C1 segment of cervical spinal cord (tissue), 14 donors: Measurements from ENCODE around the gene LCE1A.

ENCODE experiments used
- DNase-seq, 14 donors: peaks; one replicate each; lab custom pipeline; 2025; lab: John Stamatoyannopoulos, UW

LCE1A gene, protein sequence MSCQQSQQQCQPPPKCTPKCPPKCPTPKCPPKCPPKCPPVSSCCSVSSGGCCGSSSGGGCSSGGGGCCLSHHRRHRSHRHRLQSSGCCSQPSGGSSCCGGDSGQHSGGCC

DNA sequence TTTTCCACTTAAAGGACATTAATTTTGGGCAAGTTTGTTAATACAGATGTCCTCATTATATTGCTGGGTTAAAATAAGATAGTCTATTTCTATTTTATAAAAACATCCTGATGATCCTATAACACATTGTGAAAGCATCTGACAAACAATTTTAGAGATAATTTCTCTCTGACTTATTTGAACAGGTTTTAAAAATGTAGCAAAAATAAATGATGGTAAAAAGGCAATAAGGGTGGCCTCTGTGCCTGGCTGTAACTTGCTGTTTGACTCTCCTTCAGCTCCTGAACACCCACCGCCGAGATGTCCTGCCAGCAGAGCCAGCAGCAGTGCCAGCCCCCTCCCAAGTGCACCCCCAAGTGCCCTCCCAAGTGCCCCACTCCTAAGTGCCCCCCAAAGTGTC, at the start of gene LCE1A:
TSS of gene LCE1A (plus strand) at position 301 of the 400 bp plus-strand sequence. CDS start at position 301, 0 bp downstream.
- no peak for DNase-seq

DNA sequence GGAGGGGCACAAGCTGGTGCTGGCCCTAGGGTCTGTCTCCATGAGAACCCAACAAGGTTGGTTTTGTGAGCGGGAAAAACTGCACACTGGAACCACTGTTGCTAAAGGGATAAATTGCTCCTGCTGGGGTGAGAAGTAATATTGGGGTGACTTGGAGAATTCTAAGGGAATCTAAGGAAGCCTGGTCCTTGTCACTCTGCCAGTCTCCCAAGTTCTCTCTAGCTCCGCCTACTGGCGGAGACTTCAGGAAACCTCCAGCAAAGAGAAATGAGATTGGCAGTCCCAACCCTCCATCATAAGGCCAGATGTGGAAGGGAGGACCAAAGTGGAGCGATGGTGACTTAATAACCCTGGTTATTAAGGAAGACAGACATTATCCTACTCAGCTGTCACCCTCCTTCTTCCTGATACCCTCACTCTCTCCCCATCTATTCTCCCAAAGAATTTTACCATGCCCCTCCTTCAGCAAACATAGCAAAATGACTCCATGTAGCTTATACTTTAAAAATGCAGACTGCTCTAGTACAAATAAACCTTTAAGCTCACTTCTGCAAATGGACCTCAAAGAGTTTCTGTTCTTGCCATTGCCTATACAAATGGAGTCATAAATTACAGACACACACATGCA, 49.6 kb upstream of the LCE1A start:
- DNase-seq = no peak

DNA sequence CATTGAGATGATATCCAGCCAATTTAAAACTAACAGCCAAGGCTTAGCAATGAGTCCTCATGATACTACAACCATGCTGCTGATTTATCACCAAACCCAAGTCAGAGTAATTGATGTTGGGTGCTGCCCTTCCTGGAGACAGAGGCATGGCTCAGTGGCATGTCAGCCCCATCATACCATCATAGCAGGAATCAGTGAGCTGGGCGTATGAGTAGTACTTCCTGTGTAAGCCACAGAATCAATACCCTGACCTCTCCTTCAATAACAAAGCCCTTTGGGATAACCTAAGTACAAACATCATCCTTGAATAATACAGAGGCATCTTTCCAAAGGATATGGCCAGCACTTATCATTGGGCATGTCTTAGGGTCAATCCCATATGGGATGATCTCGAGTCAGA, 44.2 kb upstream of the LCE1A start:
- no peak for DNase-seq

DNA sequence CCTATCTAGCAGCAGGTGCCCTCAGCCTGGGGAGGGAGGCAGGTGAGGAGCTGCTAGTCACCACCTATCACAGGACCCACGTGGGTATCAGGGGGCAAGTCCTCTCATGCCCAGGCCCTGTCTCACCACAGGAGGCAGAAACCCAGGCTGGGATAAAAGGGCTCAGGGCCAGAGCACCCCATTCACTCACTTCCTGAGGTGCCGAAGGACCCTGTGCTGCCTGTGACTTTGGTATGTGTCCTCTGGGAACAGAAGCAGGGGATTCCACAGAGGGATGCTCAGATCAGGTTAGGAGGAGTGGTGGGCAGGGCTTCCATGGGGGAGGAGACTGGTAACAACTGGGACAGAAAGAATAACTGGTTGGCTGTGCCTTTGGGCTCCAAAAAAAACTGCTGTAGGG, 41.2 kb upstream of the LCE1A start, which contains the start of gene LCE1E:
TSS of gene LCE1E (plus strand) at position 181 of the 400 bp plus-strand sequence. CDS start 1,043 bp downstream, outside the sequence.
- DNase-seq = no peak

DNA sequence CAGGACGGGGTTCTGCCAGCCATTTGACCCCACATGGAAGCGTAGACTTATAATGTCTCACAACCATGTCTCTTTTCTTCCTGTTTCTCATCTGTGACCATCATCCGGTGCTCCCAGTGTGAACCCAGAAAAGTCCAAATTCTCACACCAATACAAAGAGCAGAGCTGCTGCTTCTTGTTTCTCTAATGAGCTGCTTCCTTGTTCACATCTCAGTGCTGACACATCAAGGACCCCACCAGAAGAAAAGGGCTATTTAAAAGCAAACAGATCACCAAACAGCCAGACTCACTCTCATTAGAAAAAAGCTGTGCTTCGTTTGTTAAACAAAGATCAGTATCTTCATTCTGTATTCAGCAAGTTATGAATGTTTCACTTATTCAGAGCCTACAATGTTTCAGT, 31.6 kb upstream of the LCE1A start:
- no peak for DNase-seq

DNA sequence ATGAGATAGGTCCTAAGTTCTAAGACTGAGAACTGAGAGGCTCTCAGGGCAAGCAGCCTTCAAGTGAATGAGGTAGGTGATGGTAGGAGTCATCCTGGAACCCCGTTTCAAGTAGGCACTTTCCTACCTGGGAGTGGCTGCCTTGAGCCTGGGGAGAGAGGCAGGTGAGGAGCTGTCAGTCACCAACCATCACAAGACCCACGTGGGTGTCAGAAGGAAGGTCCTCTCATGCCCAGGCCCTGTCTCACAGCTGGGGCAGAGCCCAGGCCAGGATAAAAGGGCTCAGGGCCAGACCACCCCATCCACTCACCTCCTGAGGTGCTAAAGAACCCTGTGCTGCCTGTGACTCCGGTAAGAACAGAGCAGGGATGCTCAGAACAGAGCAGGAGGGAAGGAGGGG, 30.9 kb upstream of the LCE1A start, which contains the start of gene LCE1D:
TSS of gene LCE1D (plus strand) at position 301 of the 400 bp plus-strand sequence. CDS start 1,074 bp downstream, outside the sequence.
- DNase-seq = no peak

DNA sequence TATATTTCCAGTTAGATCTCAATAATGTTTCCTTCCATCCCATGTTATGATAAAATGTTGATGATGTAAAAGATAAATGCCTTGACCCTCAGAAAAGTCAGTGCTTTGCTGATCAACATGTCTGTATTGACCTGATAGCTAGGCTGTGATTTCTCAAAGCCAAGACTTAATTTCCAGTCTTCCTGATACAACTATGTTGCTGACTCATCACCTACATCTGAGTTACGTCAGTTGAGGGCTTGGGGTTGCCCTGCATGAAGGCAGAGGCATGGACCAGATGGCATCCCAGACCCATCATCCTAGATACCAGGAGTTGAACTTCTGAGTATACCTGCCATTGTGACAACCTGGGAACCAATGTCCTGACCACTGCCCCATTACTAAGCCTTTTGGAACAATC, 25.9 kb upstream of the LCE1A start:
- DNase-seq = no peak

DNA sequence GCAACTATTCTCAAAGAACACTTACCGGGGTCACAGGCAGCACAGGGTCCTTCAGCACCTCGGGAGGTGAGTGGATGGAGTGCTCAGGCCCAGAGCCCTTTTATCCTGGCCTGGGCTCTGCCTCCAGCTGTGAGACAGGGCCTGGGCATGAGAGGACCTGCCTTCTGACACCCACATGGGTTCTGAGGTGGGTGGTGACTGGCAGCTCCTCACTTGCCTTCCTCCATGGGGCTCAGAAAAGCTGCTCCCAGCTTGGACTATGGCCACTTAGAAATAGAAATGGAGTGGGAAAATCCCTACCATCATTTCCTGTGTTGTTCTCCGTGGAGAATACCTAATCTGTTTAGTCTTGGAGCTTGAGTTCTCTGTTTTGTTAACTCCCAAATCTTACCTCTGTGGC, 20.7 kb upstream of the LCE1A start, which contains the start of gene LCE1C:
TSS of gene LCE1C (minus strand) at position 76 of the 400 bp plus-strand sequence. CDS start 1,173 bp downstream, outside the sequence.
- DNase-seq = no peak

DNA sequence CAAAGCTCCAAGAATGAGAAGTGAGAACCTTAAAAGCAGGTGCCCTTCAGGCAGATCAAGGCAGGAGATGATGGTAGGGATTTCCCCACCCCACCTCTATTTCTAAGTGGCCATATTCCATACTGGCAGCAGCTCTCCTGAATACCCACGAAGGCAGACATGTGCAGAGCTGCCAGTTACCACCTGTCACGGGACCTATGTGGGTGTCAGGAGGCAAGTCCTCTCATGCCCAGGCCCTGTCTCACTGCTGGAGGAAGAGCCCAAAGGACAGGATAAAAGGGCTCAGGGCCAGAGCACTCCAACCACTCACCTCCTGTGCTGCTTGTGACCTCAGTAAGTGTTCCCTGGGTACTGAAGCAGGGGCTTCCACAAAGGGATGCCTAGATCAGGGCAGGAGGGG, 16.2 kb upstream of the LCE1A start:
- DNase-seq = no peak

DNA sequence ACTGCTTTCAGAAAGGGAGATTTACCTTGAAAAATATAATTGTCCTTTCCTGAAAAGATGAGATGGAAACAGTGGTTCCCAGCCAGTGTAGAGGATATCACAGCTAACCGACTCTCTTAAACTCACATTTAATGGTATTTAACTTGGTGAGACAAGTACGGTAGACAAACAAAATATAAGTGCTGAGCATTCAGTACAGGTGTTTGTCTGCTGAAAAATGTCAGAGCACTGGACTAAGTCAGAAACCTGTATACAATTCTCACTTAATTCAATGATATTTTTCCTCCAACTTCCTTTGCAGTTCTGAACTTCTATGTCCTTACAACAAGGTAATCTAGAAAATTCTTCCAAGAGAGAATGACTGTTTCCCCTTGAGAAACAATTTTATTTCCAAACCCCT, 15.6 kb upstream of the LCE1A start, which contains the start of gene LCE1B:
TSS of gene LCE1B (plus strand) at position 301 of the 400 bp plus-strand sequence. CDS start 476 bp downstream, outside the sequence.
- DNase-seq = no peak

DNA sequence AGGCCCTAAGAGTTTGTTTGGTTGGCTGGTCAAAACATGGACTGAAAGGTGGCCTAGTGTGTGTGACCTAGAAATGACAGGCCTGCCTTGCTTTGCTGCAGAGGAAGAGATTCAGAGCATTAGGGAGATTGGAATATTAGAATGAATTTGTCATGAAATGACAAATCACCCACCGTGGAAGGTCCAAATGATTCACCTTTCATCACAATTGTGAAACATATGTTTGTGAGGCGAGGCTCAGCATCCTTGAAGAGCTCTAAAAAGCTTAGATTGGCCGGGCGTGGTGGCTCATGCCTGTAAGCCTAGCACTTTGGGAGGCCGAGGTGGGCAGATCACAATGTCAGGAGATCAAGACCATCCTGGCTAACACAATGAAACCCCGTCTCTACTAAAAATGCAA, 10.0 kb upstream of the LCE1A start:
- DNase-seq = no peak

DNA sequence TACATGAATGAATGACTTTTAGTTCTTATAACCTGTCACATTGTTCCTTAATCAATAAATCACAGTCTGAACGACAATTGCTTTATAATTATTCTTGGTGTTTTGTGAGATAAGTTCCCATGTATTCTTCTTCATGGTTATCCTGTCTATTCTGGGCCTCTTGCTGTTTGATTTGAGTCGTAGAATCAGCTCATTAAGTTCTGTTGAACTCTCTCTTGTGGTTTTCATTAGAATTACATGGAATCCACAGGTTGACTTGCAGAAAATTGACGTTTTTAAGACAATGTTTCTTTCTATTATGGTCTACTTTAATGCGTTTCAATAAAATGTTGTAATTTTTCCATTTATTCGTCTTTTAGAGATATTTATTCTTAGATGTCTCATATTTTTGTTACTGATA, 4.0 kb upstream of the LCE1A start:
- no peak for DNase-seq

DNA sequence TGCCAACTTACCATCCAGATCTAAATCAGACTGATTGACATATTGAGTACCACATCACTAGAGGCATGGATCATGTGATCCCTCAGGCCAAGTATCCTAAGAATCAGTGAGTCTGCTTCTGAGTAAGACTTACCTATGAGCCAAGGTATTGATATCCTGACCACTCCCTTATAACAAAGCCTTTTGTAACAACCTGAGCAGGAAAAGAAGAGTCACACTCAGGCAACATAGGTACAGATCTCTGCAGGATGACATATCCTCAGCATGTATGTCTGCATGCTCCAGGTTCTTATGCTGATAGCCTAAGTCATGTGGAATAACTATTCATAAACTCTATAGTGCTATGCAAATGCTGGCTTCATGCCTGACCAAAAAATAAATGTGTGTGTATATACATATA, 2.3 kb upstream of the LCE1A start:
- DNase-seq = no peak

DNA sequence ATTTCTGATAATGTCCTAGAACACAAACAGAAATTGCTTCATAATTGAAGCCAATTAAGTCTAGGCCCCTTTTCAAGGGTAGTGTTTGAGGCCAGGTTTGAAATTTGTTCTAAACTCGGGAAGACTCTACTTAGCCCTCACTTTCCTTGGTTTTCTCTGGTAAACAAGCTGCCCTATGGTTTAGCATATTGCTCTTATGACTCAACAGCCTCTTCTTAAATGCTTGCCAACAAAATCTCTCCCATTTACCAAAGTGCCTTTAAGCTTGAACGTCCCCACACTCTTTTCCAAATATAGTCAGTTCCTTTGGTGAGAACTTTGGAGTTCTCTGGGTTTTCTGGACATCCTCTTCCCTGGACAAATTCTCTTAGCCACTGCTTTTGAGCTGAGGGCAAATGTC, 9.6 kb downstream of the LCE1A start:
- no peak for DNase-seq

DNA sequence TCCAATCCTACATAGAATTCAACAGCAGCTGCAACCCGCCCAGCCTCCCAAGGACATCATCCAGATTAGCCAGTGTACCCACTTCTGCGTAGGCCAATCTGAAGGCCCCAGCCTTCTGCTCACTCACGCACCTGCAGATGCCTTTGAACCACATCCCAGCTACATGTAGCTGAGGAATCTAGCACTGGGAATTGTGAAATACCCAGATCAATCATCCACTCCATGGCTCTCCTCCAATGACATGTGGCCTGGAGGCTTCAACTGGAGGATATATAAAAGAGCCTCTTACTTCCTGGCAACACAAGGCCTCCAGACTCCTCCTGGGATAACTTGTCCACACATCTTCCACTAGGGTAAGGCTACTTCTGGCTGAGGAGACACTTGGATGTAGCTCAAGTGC, 15.3 kb downstream of the LCE1A start, which contains the start of gene LCE6A:
TSS of gene LCE6A (plus strand) at position 301 of the 400 bp plus-strand sequence. CDS start 665 bp downstream, outside the sequence.
- no peak for DNase-seq

DNA sequence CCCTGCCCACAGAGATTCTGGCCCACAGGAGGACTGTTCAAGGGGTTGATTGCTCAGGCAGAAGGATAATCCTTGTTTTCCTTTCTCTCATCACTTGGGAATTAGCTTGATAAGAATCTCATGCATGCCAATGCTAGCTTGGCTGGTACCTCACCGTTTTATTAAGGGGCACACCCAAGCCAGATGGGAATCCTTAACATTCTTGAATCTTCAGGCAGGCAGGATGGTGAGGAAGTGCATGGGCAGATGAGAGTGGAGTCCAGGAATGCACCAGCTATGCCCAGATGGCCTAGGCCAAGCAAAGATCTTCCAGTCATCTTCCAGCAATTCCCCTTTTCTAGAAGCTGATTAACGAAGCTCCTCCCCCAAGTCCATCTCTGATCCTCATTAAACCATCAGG, 28.4 kb downstream of the LCE1A start:
- no peak for DNase-seq

DNA sequence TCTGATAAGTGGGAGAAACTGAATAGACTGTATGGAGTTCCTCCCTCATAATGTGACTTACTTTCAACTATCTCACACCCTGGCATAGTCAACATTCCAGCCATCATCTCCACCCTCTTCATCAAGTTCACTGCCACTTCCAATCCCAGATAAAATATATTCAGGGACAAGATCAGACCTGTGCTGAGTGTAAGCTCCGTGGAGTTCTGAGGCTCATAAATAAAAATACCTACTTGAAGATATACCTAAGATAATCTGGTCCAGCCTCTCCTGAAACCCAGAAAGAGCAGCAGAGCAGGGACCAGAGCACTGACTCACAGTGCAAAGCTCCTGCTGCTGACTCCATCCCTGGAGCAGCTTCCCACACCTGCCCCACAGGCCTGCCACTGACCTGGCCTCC, 30.8 kb downstream of the LCE1A start:
- no peak for DNase-seq

DNA sequence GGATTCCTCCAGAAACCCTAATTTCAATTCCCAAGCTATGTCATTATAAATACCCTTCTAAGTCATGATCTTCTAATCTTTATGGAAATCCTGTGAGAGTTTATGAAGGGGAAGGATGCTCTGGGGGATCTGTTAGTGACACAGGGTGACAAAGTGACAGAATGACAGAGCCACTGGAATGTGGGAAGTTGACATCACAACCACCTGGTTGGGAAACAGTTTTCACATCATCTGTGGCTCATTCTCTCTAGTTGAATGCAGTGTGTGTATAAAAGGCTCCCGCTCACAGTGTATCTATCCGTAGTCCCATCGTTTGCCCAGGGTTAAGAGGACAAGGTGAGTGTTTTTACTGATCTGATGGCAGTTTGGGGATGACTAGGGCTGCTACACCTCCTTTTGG, 32.4 kb downstream of the LCE1A start, which contains the start of gene LCE7A:
TSS of gene LCE7A (plus strand) at position 301 of the 400 bp plus-strand sequence. CDS start 702 bp downstream, outside the sequence.
- DNase-seq = no peak

DNA sequence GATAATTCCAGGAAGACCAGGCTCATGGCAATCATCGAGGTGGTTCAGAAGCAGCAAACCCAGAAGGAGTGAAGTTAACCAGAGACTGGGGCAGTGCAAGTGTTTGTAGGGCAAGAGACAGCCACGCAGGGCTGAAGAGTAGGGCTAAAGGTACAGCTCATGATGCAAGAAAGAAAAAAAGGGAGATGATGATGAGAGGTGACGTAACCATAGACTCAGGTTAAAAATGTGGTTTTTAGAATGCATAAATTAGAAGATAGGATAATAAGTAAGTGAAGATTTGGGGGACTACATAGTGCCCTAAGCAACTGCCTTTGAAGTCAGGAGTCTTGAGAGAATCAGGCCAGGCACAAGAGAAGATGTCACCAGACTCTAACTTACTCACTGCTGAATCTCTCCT, 32.9 kb downstream of the LCE1A start:
- no peak for DNase-seq

DNA sequence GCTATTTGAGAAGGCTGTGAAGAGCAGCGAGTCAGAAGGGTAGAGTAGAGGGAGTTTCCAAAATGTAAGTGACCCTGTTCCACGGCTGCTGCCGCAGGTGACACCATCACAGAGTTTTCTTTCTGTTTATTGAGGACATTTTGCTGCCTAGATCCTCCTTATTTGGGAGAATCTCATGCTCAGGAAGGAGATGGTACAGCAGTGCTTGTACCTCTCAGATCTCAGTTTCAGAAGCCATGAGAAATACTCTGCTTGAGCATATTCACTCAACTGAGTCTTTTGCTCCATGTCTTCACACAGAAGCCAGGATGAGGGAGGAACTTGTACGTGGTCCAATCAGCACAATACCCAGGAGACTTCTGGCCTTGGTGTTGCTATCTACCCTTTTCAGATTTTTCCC, 34.1 kb downstream of the LCE1A start:
- no peak for DNase-seq

DNA sequence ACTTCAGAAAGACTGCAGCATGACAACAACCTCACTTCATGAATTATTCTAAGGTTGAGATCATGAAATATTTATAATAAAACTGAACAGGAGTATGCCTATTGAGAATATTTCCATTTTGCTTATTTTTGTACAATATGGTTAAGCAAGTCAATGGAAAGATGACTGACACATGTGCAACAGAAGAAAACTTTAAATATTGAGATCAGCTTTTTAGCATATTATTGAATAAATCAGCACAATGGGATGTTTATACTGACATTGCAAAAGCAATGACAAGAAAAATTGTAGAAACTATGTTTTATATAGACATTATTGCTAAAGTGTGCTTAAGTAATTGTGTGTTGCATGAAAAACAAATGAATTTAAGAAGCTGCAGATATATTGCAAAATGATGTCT, 37.2 kb downstream of the LCE1A start:
- DNase-seq = no peak

DNA sequence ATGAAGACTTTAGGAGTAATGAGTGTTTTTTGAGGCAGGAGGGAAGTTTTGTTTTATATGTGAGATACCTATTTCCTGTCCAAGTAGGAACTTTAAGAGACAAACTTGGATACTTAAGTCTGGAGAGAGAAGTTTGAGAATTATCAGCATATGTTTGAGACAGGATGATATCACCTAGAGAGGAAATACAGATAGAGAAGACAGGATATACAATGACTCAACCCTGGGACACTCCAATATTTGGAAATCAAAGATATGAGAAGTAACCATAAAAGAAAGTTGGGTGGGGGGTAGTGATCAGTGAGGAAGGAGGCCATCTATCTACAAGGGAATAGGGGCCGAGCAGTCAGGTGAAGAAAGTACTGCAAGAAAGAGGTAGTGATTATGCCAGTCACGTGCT, 39.0 kb downstream of the LCE1A start:
- DNase-seq = no peak

DNA sequence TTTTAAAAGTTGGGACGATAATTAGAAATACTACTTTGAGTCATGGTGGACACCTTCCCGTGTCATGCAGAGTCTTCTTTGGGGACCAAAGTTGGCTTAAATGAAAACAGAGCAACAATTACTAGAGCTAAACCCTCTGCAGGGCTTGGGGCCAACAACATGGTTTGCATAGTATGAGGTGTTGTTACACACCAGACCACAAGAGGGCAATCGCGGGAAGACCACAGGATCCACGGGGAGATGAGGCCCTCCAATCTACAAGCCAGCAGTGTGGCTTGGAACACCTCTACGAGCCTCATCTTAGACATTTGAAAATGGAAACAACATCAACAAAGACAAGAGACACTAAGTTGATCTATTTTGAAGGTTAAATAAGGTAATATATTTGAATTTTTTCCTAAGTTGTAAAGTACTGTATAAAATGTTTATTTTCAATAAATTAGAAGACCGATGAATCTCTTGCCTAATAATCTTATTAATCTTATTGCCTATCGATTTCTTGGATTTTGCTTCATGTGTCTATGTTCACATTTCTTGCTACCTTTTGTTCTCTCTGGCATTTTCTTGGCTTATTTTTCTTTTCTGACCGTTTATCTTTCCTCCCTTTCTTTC, 42.6 kb downstream of the LCE1A start:
- peak in 7 of 14 donors; percentile 1 to 48 (median 16) for DNase-seq
